ENCODE measurements around the gene LAD1. TPM values are rescaled to one million over a fixed set of nuclear protein-coding genes. Genes with fewer than 3 reads are reported as not detected.

LAD1 gene
- total RNA-seq, 1 experiment from 2014 or later: 30.1 TPM

- Histone ChIP-seq H3K4me2 (ENCODE audit: insufficient read depth, insufficient read length, low read length) (no peak overlapping the region), H3K79me2 (ENCODE audit: insufficient read depth, low read length) (no peaks in the 10 kb centered on the region), H3K27me3 (ENCODE audit: insufficient read depth, low read length) (no peaks in the 10 kb centered on the region), H4K91ac (ENCODE audit: insufficient read length, low read depth, low read length) (no peak overlapping the region), H2BK5ac (ENCODE audit: insufficient read length, low read length) (no peak overlapping the region), H2BK15ac (ENCODE audit: low read depth, low read length) (no peak overlapping the region), H3T11ph (ENCODE audit: low read length) (no peak overlapping the region), H4K5ac (ENCODE audit: insufficient read length, low read depth, low read length) (no peak overlapping the region), H2AFZ (ENCODE audit: low read length) (no peak overlapping the region), H4K8ac (replicated peaks; ENCODE audit: insufficient read length, low read depth, low read length) (no peak overlapping the region), H3K4me1 (ENCODE audit: insufficient read depth, low read length) (peaks cover 13% of the 10 kb centered on the region; the same call in 1 of the 2 replicates), H3K18ac (ENCODE audit: insufficient read length, low read depth, low read length) (no peak overlapping the region), H3K4ac (ENCODE audit: low read depth, low read length) (no peak overlapping the region), H3K14ac (ENCODE audit: insufficient read depth, low read length) (no peak overlapping the region), H3K9me3 (ENCODE audit: control insufficient read depth, low read depth, low read length) (no peaks in the 10 kb centered on the region), H3K56ac (ENCODE audit: insufficient read length, low read depth, low read length) (no peak overlapping the region), H2BK20ac (ENCODE audit: low read depth, low read length, poor library complexity, severe bottlenecking) (no peak overlapping the region), H2AK5ac (ENCODE audit: insufficient read length, low read length) (no peak overlapping the region), H3K9ac (ENCODE audit: extremely low read depth, insufficient read length, low read length) (no peak overlapping the region), H3K27ac (ENCODE audit: insufficient read length, low read depth, low read length) (no peak overlapping the region), H3K79me1 (ENCODE audit: insufficient read depth, low read depth, low read length, poor library complexity, severe bottlenecking) (no peaks in the 10 kb centered on the region), H2BK12ac (ENCODE audit: insufficient read length, low read depth, low read length) (no peak overlapping the region), H3K23me2 (ENCODE audit: insufficient read length, low read depth, low read length, poor library complexity, severe bottlenecking) (no peaks in the 10 kb centered on the region), H2BK120ac (ENCODE audit: low read depth, low read length, poor library complexity, severe bottlenecking) (no peak overlapping the region), H3K23ac (ENCODE audit: insufficient read length, low read depth, low read length) (no peak overlapping the region), H4K20me1 (ENCODE audit: control insufficient read depth, insufficient read depth, insufficient read length) (no peaks in the 10 kb centered on the region)
- H3K36me3 Mint-ChIP-seq (ENCODE audit: insufficient read depth in 1 of 3, low read depth in 3 of 3): peaks cover 0 to 12% (median 3%) of the 10 kb centered on the region in 3 experiments; a peak in 2 of 7 replicates
- H3K4me3 Mint-ChIP-seq: no peak overlapping the region
- H3K27ac Mint-ChIP-seq: 0 out of 7 replicates have a peak overlapping the region, but pooled peaks of 1 of the 3 experiments have one; percentile 57
- no peaks in the 10 kb centered on the region for H3K9me3 Mint-ChIP-seq
- H3K4me1 Mint-ChIP-seq: peaks cover 41 to 47% of the 10 kb centered on the region in 2 experiments
- H3K27me3 Mint-ChIP-seq (ENCODE audit: low read depth): no peaks in the 10 kb centered on the region
- no peak for TF ChIP-seq CTCF (conservative IDR thresholded peaks at IDR 0.05)
- WGBS (ENCODE audit: extremely low coverage, insufficient read length, low lambda C conversion rate): no CpG with 5 or more reads among the region's 9 CpGs
- DNase-seq: no peak
These were observed 19.3 kb downstream of the LAD1 start for GRCh38 chr1:201379733-201380242.
